SH-SY5Y (cell line): ENCODE measurements around the gene CENPVL1.

ENCODE experiments used
- GATA2 ChIP-seq: IDR thresholded peaks from 2 replicates; pipeline ENCODE4 v1.6.1; 2011; ENCODE audit warnings: mild to moderate bottlenecking, low read depth, low read length
- GATA3 ChIP-seq: IDR thresholded peaks from 2 replicates; pipeline ENCODE4 v1.6.1; 2011; ENCODE audit warnings: low read depth, mild to moderate bottlenecking, low read length, moderate library complexity

GRCh38 chrX:51665981-51666380 lies 44.3 kb upstream of the CENPVL1 start:
- TF ChIP-seq GATA2 (no peak), GATA3 (no peak)
